Astrocyte (in vitro differentiated cells and primary cell): ENCODE data around the gene TEX38. TPM values are rescaled to one million over a fixed set of nuclear protein-coding genes. Genes with fewer than 3 reads are reported as not detected.
A peak's percentile ranks its signal among the peaks of the same experiment; 100 is the strongest.

Experiments
- DNase-seq: peaks from one replicate; pipeline ENCODE4 v3.0.0-alpha.2; 2010; ENCODE audit warnings: low read depth
- FAIRE-seq: peaks from 2 replicates; lab custom pipeline; 2011; peaks lifted over from hg19 to GRCh38; lab: Jason Lieb, UNC
- H2AFZ ChIP-seq: 2 replicates; pipeline ENCODE4 v1.6.0; 2012; ENCODE audit warnings: low read depth, low read length, inconsistent platforms
- H3K27ac ChIP-seq: 2 replicates; pipeline ENCODE4 v1.5.1; 2011; ENCODE audit warnings: low read depth, low read length, inconsistent platforms
- H3K27me3 ChIP-seq: 2 replicates; pipeline ENCODE4 v1.6.0; 2011; ENCODE audit warnings: low read length, inconsistent platforms; ENCODE audit not compliant: insufficient read depth
- H3K36me3 ChIP-seq: 2 replicates; pipeline ENCODE4 v1.5.1; 2011; ENCODE audit warnings: low read length, inconsistent platforms; ENCODE audit not compliant: insufficient read depth
- H3K4me1 ChIP-seq: 2 replicates; pipeline ENCODE4 v1.5.1; 2011; ENCODE audit warnings: low read length, inconsistent platforms; ENCODE audit not compliant: insufficient read depth
- H3K4me2 ChIP-seq: 2 replicates; pipeline ENCODE4 v1.6.0; 2012; ENCODE audit warnings: low read length, inconsistent platforms
- H3K4me3 ChIP-seq: 2 replicates; pipeline ENCODE4 v1.5.1; 2011; ENCODE audit warnings: low read depth, mild to moderate bottlenecking, low read length, inconsistent platforms; ENCODE audit not compliant: insufficient read depth
- H3K79me2 ChIP-seq: 2 replicates; pipeline ENCODE4 v1.6.0; 2012; ENCODE audit warnings: mild to moderate bottlenecking, low read length, inconsistent platforms; ENCODE audit not compliant: insufficient read depth
- H3K9ac ChIP-seq: 2 replicates; pipeline ENCODE4 v1.6.0; 2012; ENCODE audit warnings: mild to moderate bottlenecking, low read length, inconsistent platforms
- H3K9me3 ChIP-seq: 2 replicates; pipeline ENCODE4 v1.5.1; 2012; ENCODE audit warnings: low read depth, mild to moderate bottlenecking, low read length, inconsistent platforms; ENCODE audit not compliant: insufficient read depth
- H4K20me1 ChIP-seq: 2 replicates; pipeline ENCODE4 v1.6.0; 2012; ENCODE audit warnings: low read length, inconsistent platforms; ENCODE audit not compliant: insufficient read depth
- H3K27ac Mint-ChIP-seq: one replicate; pipeline ENCODE4 v1.8.0; 2021; ENCODE audit warnings: mild to moderate bottlenecking, mixed read lengths; ENCODE audit not compliant: unreplicated experiment
- H3K27me3 Mint-ChIP-seq: one replicate; pipeline ENCODE4 v1.8.0; 2021; ENCODE audit warnings: low read depth, mixed read lengths; ENCODE audit not compliant: unreplicated experiment
- H3K36me3 Mint-ChIP-seq: one replicate; pipeline ENCODE4 v1.8.0; 2021; ENCODE audit warnings: low read depth, mixed read lengths; ENCODE audit not compliant: unreplicated experiment
- H3K4me1 Mint-ChIP-seq: one replicate; pipeline ENCODE4 v1.8.0; 2021; ENCODE audit warnings: low read depth, mixed read lengths; ENCODE audit not compliant: unreplicated experiment
- H3K4me3 Mint-ChIP-seq: one replicate; pipeline ENCODE4 v1.8.0; 2021; ENCODE audit warnings: mild to moderate bottlenecking, moderate library complexity, mixed read lengths; ENCODE audit not compliant: unreplicated experiment
- H3K9me3 Mint-ChIP-seq: one replicate; pipeline ENCODE4 v1.8.0; 2021; ENCODE audit warnings: mild to moderate bottlenecking, mixed read lengths; ENCODE audit not compliant: unreplicated experiment
- CTCF ChIP-seq: IDR thresholded peaks from 2 replicates; pipeline ENCODE4 v1.5.1; 2011; ENCODE audit warnings: low read depth, mild to moderate bottlenecking, inconsistent platforms, low read length, moderate library complexity; ENCODE audit not compliant: insufficient read depth
- EZH2 ChIP-seq: IDR thresholded peaks from 2 replicates; pipeline ENCODE4 v1.6.1; 2012; ENCODE audit warnings: mild to moderate bottlenecking, low read length, inconsistent platforms; ENCODE audit not compliant: insufficient read depth
- total RNA-seq: library from RNA; stranded (reverse); gene quantifications from 2 replicates; pipeline ENCODE4 v1.2.1, GENCODE V29; 2021

The TEX38 gene
- total RNA-seq, 1 donor from 2014 or later: not detected

- no peak for FAIRE-seq
- Histone ChIP-seq H4K20me1 (no peaks in the 10 kb centered on the region), H3K4me2 (no peak overlapping the region), H2AFZ (no peak overlapping the region), H3K9me3 (no peaks in the 10 kb centered on the region), H3K79me2 (no peaks in the 10 kb centered on the region), H3K27ac (no peak overlapping the region), H3K36me3 (peaks cover 9% of the 10 kb centered on the region), H3K4me3 (no peak overlapping the region), H3K27me3 (no peaks in the 10 kb centered on the region), H3K4me1 (no peaks in the 10 kb centered on the region), H3K9ac (no peak overlapping the region)
- peaks cover under 1% of the 10 kb centered on the region for H3K9me3 Mint-ChIP-seq
- H3K4me3 Mint-ChIP-seq: no peak overlapping the region
- no peak overlapping the region for H3K27ac Mint-ChIP-seq
- no peak for DNase-seq
- H3K4me1 Mint-ChIP-seq: peaks cover 12% of the 10 kb centered on the region
- H3K27me3 Mint-ChIP-seq: no peaks in the 10 kb centered on the region
- peaks cover 26% of the 10 kb centered on the region for H3K36me3 Mint-ChIP-seq
- no peak for TF ChIP-seq EZH2
- TF ChIP-seq CTCF: no peak
These were observed 19.1 kb upstream of the TEX38 start for GRCh38 chr1:46652321-46653100.

GRCh38 chr1:46653405-46653958 lies 18.2 kb upstream of the TEX38 start:
- H3K27ac Mint-ChIP-seq: no peak overlapping the region
- Histone ChIP-seq H3K4me3 (no peak overlapping the region), H3K9me3 (no peaks in the 10 kb centered on the region), H3K4me2 (peak overlapping the region; percentile 2), H3K9ac (no peak overlapping the region), H3K36me3 (peaks cover 13% of the 10 kb centered on the region), H3K79me2 (no peaks in the 10 kb centered on the region), H4K20me1 (no peaks in the 10 kb centered on the region), H3K4me1 (no peaks in the 10 kb centered on the region), H3K27me3 (no peaks in the 10 kb centered on the region), H2AFZ (no peak overlapping the region), H3K27ac (no peak overlapping the region)
- DNase-seq: peak; percentile 39
- peaks cover 26% of the 10 kb centered on the region for H3K36me3 Mint-ChIP-seq
- TF ChIP-seq EZH2 (no peak), CTCF (no peak)
- H3K9me3 Mint-ChIP-seq: no peaks in the 10 kb centered on the region
- H3K4me1 Mint-ChIP-seq: peaks cover 12% of the 10 kb centered on the region
- FAIRE-seq: no peak
- H3K27me3 Mint-ChIP-seq: no peaks in the 10 kb centered on the region
- H3K4me3 Mint-ChIP-seq: no peak overlapping the region

GRCh38 chr1:46654012-46654411 lies 17.6 kb upstream of the TEX38 start:
- no peak for FAIRE-seq
- H3K36me3 ChIP-seq: peaks cover 13% of the 10 kb centered on the region
- H3K4me3 Mint-ChIP-seq: no peak overlapping the region

More at GRCh38 chr1:46654012-46654411, 17.6 kb upstream of the TEX38 start:
- Mint-ChIP-seq H3K9me3 (no peaks in the 10 kb centered on the region), H3K27ac (no peak overlapping the region), H3K27me3 (no peaks in the 10 kb centered on the region), H3K36me3 (peaks cover 24% of the 10 kb centered on the region), H3K4me1 (peaks cover 12% of the 10 kb centered on the region)
- TF ChIP-seq CTCF (no peak), EZH2 (no peak)
- Histone ChIP-seq H3K79me2 (no peaks in the 10 kb centered on the region), H3K9me3 (no peaks in the 10 kb centered on the region), H3K4me2 (no peak overlapping the region), H3K9ac (no peak overlapping the region), H3K27ac (no peak overlapping the region), H4K20me1 (no peaks in the 10 kb centered on the region), H3K4me3 (no peak overlapping the region), H3K27me3 (no peaks in the 10 kb centered on the region), H2AFZ (no peak overlapping the region), H3K4me1 (no peaks in the 10 kb centered on the region)
- no peak for DNase-seq
